ENCODE data around the gene HHIPL2. TPM values are rescaled to one million over a fixed set of nuclear protein-coding genes. Genes with fewer than 3 reads are reported as not detected.
"Not testable (repeated sequence)": the region's sequence is repeated elsewhere in the genome, so short reads cannot be mapped to it uniquely, and the experiment has no call there.

Gene HHIPL2
- total RNA-seq, 1 donor from 2014 or later, result 0.82 TPM

GRCh38 chr1:222543817-222544216 is 4.1 kb downstream of the HHIPL2 start:
- DNase-seq (ENCODE audit: low spot score in 2 of 2) (no peak), FAIRE-seq (no peak)

GRCh38 chr1:222540598-222540995 is 7.3 kb downstream of the HHIPL2 start:
- DNase-seq (ENCODE audit: low spot score in 2 of 2) (no peak), FAIRE-seq (no peak)

DNA sequence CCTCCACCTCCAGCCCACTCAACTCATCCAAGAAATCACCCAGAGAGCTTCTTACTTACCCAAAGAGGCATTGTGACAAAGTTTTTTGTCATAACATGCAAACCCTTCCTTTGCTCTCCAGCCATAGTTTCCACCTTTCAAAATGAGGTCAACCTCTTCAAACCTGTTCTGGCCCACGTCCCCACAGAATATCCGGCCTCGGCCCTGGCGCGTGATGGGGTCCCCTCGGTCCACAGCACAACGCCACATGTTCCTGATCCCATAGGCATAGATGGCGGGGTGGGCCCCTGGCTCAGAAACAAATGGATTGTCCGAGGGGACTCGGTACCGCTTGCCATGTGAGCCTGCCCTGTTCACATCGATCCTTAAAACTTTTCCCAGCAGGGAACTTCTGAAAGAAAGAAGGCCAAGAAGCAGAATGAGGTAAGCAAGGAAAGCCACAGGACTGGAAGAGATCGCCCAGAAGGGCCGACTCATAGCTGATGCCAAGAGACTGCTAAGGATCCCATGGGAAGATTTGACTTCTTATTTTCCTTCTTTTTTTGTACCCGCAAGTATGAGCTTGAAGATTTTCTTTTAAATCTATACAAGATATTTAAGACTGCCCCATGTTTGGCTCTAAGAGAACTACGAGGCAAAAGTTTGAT is 7.8 kb downstream of the HHIPL2 start:
- no peak for DNase-seq (ENCODE audit: low spot score in 2 of 2)
- no peak for FAIRE-seq

- no peak for DNase-seq (ENCODE audit: low spot score in 2 of 2)
- no peak for FAIRE-seq
These were observed 12.4 kb downstream of the HHIPL2 start for GRCh38 chr1:222535455-222535854.

- FAIRE-seq (no peak), DNase-seq (ENCODE audit: low spot score in 2 of 2) (no peak)
These were observed 17.1 kb downstream of the HHIPL2 start for GRCh38 chr1:222530852-222531251.

DNA sequence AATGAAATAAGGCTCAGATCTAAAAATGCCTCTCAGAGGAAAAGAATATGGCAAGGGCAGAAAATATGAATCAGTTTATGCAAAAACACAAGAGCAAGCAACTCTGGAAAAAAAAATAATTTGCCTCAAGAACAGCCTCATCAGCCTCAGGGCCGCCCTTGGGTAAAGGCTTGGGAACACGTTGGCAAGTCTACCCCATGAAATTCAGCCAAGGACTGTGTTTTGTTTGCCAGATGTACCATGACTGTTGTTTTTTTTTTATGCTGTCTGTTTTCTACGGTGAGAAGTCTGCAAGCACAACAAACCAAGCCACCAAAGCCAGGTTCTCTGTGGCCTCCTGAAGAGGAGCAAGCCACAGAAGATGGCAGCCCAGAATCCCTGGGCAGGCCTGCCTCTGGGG is 18.0 kb downstream of the HHIPL2 start:
- no peak for DNase-seq (ENCODE audit: low spot score in 2 of 2)
- FAIRE-seq, result no peak

- no peak for DNase-seq (ENCODE audit: low spot score in 2 of 2)
- no peak for FAIRE-seq
These were observed 18.7 kb downstream of the HHIPL2 start for GRCh38 chr1:222529181-222529580.

DNA sequence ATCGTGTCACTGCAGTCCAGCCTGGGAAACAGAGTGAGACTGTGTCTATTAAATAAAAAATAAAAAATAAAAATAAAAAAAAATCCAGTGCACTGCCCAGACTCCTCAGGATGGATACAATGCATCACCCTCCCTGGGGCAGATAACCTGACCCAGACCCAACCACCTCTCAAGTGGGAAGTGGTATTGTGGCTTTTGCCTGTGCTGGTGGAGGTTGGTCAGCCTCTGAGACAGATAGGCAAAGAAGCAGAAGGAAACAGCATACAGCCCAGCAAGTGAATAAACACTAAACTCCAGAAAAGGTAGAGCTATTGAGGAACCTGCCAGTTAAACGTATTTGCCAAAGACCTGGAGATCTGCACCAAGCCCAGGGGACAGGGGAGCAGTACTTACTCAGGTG is 22.0 kb downstream of the HHIPL2 start:
- DNase-seq (ENCODE audit: low spot score in 2 of 2), result no peak
- FAIRE-seq, result no peak

DNA sequence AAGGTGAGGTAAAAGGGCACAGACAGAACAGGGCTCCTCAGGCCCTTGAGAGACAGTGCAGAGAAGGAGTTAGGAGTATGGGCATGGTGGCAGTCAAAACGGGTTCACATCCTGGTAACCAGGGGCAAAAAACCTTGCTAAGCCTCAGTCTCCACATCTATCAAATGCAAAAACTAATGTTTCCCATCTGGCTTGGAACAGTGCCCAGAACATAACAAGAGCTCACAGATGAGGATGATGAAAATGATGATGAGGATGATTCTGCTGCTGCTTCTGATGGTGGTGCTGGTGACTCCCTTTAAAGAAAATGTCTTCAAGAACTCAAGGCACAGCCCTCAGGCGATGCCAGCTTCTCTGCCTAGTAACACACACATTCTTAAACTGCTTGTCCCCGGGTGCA is 24.1 kb downstream of the HHIPL2 start:
- FAIRE-seq, result no peak
- DNase-seq (ENCODE audit: low spot score in 2 of 2), result no peak

DNA sequence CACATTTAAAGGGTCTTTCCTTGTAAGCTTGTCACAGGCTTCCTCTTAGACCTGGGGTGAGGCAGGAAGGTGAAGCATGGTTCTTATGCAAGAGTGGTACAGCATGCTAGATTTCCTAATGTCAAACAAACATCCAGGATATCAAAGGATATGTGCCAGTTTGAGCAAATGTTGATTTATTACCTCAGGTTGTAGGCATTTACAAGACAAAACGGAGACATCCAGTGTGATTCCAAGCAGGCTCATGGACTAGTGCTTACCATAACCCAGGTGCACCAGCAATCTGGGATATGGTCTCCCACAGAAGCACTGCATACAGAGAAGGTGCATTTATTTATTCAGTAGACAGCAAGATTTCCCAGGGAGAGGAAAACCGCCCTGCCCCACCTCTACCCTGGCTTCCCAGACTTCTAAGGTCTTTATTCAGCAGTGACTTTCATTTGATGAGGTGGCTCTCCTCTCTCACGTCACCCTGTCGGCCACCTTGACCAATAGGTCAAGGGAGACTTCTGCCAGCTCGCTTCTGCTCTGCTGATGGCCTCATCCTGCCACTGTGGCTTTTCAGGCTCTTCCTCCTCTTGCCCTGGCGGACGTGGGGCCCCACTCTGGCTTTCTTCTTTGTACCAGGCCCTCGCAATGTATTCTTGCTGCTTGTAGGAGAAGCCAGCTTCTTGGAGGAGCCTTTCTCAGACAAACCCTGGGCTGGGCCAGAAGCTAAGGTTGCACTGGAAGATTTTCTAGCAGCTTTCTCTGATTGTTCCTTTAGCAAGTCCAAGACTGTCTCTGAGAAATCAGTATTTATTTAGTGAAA is 25.6 kb downstream of the HHIPL2 start:
- no peak for FAIRE-seq
- DNase-seq (ENCODE audit: low spot score in 2 of 2), result no peak

DNA sequence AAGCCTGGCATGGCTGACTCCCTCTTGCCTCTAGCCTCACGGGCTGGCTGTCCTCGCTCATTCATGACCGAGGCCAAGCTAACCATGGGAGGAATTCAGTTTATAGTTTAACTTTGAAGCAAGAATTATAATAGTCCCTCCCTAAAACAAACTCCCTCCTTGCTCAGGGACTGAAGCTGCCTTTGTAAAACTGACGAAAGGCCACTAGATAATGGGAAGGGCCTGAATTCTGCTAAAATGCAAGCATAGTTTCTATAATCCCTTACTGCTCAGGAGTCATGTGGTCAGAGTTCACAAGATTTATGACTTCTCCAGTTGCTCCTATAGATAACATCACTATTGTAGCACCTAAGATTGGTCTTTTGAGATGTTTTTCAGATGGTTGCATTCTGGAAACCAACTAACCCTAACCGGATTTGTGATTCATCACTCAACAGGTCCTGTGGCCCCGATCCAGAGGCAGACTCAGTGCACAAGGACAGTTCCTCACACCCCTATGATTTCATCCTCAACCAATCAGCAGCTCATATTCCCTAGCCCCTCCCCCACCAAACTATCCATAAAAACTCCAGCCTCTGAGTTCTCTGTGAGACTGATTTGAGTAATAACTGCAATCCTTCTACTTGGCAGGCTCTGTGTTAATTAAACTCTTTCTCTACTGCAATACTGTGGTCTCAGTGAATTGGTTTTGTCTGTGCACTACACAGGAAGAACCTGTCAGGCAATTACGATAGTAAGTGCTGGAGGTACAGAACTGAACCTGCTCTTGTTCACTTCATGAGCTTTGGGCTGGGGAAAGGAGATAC is 26.4 kb downstream of the HHIPL2 start:
- DNase-seq (ENCODE audit: low spot score in 2 of 2) (no peak), FAIRE-seq (no peak)

GRCh38 chr1:222489496-222489895 is 58.4 kb downstream of the HHIPL2 start:
- not testable (repeated sequence) for FAIRE-seq

GRCh38 chr1:222487774-222488173 is 60.1 kb downstream of the HHIPL2 start:
- not testable (repeated sequence) for DNase-seq (ENCODE audit: low spot score in 2 of 2)

More at GRCh38 chr1:222489496-222489895, 58.4 kb downstream of the HHIPL2 start:
- not testable (repeated sequence) for DNase-seq (ENCODE audit: low spot score in 2 of 2)

DNA sequence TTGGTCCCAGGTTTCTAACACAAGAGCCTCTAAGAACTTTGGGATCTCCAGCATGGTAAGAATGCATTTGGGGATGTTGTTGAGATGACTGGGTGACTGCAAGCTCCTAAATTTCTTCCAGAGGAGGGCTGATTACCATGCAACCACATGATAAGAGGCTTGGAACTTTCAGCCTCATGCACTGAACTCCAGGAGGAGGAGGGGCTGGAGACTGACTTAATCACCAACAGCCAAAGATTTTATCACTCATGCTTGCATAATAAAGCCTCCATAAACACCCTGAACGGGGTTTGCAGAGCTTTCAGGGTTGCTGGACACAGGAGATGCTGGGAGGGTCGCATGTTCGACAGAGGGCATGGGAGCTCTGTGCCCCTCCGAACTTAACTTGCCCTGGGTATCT is 63.9 kb downstream of the HHIPL2 start:
- not testable (repeated sequence) for DNase-seq (ENCODE audit: low spot score in 2 of 2); FAIRE-seq

More at GRCh38 chr1:222487774-222488173, 60.1 kb downstream of the HHIPL2 start:
- not testable (repeated sequence) for FAIRE-seq

DNA sequence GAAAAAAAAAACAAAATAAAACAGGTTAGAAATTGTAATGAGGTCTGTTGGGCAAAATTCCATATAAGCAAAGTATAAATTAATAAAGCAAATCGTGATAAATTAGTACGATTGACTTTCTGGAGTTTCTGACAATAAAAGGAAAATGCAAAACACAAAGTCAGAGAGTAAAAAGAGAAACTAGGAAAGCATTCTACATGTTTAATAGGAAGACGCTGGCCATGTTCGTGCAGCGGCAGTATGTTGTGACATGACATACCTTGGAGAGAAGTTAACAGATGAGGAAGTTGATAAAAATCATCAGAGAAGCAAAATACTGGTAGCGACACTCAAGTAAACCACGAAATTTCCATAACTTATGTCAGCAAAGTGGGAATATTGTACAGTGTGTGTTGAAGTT is 68.3 kb downstream of the HHIPL2 start:
- not testable (repeated sequence) for DNase-seq (ENCODE audit: low spot score in 2 of 2); FAIRE-seq

DNA sequence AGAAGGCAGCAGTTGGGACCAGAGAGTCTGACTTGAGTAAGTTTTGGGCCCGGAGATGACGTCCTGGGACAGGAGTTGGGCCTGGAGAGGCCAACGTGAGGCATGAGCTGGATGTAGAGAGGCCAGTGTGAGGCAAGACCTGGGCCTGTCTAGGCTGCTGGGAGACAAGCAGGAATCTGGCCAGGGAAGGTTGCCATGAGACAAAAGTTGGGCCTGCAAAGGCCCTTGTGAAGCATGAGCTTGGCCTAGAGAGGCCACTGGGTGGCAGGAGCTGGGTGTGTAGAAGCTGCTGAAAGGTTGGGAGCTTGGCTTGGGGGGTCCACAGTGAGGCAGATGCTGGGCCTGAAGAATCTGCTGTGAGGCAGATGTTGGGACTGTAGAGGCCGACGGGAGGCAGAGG is 71.5 kb downstream of the HHIPL2 start:
- FAIRE-seq; DNase-seq (ENCODE audit: low spot score in 2 of 2): not testable (repeated sequence)

GRCh38 chr1:222473717-222474116 is 74.2 kb downstream of the HHIPL2 start:
- DNase-seq (ENCODE audit: low spot score in 2 of 2); FAIRE-seq: not testable (repeated sequence)

DNA sequence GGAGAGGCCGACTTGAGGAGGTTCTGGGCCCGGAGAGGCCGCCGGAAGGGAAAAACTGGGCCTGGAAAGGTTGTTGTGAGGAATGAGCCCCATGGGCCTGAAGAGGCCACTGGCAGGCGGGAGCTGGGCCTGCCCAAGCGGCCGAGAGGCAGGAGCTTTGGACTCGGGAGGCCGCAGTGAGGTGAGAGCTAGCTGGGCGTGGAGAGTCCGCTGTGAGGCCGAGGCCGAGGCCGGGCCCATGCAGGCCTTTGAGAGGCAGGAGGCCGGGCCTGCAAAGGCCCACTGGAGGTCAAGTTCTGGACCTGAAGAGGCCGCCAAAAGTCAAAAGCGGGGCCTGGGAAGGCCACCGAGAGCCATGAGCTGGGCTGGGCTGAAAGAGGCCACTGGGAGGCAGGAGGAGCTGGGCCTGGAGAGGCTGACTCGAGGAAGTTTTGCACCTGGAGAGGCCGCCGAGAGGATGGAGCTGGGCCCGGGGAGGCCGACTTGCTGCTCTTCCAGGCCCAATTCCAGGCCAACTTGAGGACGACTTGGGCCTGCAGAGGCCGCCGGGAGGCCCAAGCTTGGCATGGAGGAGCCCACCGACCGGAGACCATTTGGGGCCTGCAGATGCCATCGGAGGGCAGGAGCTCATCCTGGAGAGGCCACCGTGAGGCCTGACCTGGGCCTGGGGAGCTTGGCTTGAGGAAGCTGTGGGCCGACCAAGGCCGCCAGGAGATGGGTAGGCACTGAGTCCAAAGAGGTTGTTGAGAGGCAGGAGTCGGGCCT is 74.9 kb downstream of the HHIPL2 start:
- not testable (repeated sequence) for DNase-seq (ENCODE audit: low spot score in 2 of 2); FAIRE-seq

All from frontal cortex (tissue), 4 donors.